ENCODE results near the gene ELMO1. TPM values are rescaled to one million over a fixed set of nuclear protein-coding genes. Genes with fewer than 3 reads are reported as not detected.
A peak's percentile ranks its signal among the peaks of the same experiment; 100 is the strongest.

The ELMO1 gene
- total RNA-seq, 1 experiment from 2014 or later: 0.36 TPM

GRCh38 chr7:37315772-37316715 lies 132.6 kb downstream of the ELMO1 start:
- no peak for DNase-seq (ENCODE audit: low read depth)

GRCh38 chr7:37312608-37313007 lies 136.1 kb downstream of the ELMO1 start:
- DNase-seq (ENCODE audit: low read depth): no peak

- DNase-seq (ENCODE audit: low read depth): peak; percentile 25
Measured at GRCh38 chr7:37311355-37311754, 137.3 kb downstream of the ELMO1 start.

GRCh38 chr7:37310327-37311080 lies 138.2 kb downstream of the ELMO1 start:
- no peak for DNase-seq (ENCODE audit: low read depth)

- no peak for DNase-seq (ENCODE audit: low read depth)
Measured at GRCh38 chr7:37309493-37309892, 139.2 kb downstream of the ELMO1 start.

GRCh38 chr7:37304921-37305320 lies 143.7 kb downstream of the ELMO1 start:
- no peak for DNase-seq (ENCODE audit: low read depth)

GRCh38 chr7:37297546-37297945 lies 151.1 kb downstream of the ELMO1 start:
- no peak for DNase-seq (ENCODE audit: low read depth)

- DNase-seq (ENCODE audit: low read depth): no peak
Measured at GRCh38 chr7:37295401-37295800, 153.3 kb downstream of the ELMO1 start.

GRCh38 chr7:37290731-37291130 lies 157.9 kb downstream of the ELMO1 start:
- DNase-seq (ENCODE audit: low read depth): no peak

GRCh38 chr7:37289781-37290180 lies 158.9 kb downstream of the ELMO1 start:
- DNase-seq (ENCODE audit: low read depth): no peak

GRCh38 chr7:37289367-37289766 lies 159.3 kb downstream of the ELMO1 start:
- DNase-seq (ENCODE audit: low read depth): no peak

GRCh38 chr7:37287131-37287855 lies 161.4 kb downstream of the ELMO1 start:
- no peak for DNase-seq (ENCODE audit: low read depth)

GRCh38 chr7:37286454-37286832 lies 162.2 kb downstream of the ELMO1 start:
- DNase-seq (ENCODE audit: low read depth): no peak

- DNase-seq (ENCODE audit: low read depth): no peak
Measured at GRCh38 chr7:37285706-37286453, 162.8 kb downstream of the ELMO1 start.

- no peak for DNase-seq (ENCODE audit: low read depth)
Measured at GRCh38 chr7:37284805-37285231, 163.8 kb downstream of the ELMO1 start.

- DNase-seq (ENCODE audit: low read depth): no peak
Measured at GRCh38 chr7:37284285-37284684, 164.4 kb downstream of the ELMO1 start.

GRCh38 chr7:37283716-37284115 lies 164.9 kb downstream of the ELMO1 start:
- no peak for DNase-seq (ENCODE audit: low read depth)

- DNase-seq (ENCODE audit: low read depth): no peak
Measured at GRCh38 chr7:37282927-37283326, 165.7 kb downstream of the ELMO1 start.

GRCh38 chr7:37282093-37282444 lies 166.6 kb downstream of the ELMO1 start:
- DNase-seq (ENCODE audit: low read depth): no peak

GRCh38 chr7:37281368-37282092 lies 167.1 kb downstream of the ELMO1 start:
- DNase-seq (ENCODE audit: low read depth): no peak

GRCh38 chr7:37277513-37277912 lies 171.2 kb downstream of the ELMO1 start:
- DNase-seq (ENCODE audit: low read depth): no peak

Measured in RPMI7951 (cell line).